Stimulated activated CD4-positive, alpha-beta T cell treated with anti-CD3 and anti-CD28 coated beads, Interleukin-2, amount 100 ng/mL, for 48 hours (primary cell): ENCODE data around the gene MZB1.
A peak's percentile ranks its signal among the peaks of the same experiment; 100 is the strongest.

Source experiments
- DNase-seq, 2 donors: peaks; one replicate each; pipeline ENCODE4 v3.0.0-alpha.2; 2020

MZB1 gene

GRCh38 chr5:139389701-139390638, at the start of gene MZB1:
Gene MZB1 (minus strand): TSS chr5:139389913. CDS start chr5:139389856, 57 bp downstream.
- peak; percentile 39 to 47 for DNase-seq

GRCh38 chr5:139439013-139439903, 49.5 kb upstream of the MZB1 start, which contains the start of gene DNAJC18:
Gene DNAJC18 (minus strand): TSS chr5:139439525. CDS start chr5:139439445, 80 bp downstream.
- peak; percentile 85 to 86 for DNase-seq

- no peak for DNase-seq
Observed at GRCh38 chr5:139438707-139439012, 48.9 kb upstream of the MZB1 start.

- no peak for DNase-seq
Observed at GRCh38 chr5:139435676-139436075, 46.0 kb upstream of the MZB1 start.

GRCh38 chr5:139431706-139432105, 42.0 kb upstream of the MZB1 start:
- no peak for DNase-seq

- no peak for DNase-seq
Observed at GRCh38 chr5:139430015-139430414, 40.3 kb upstream of the MZB1 start.

GRCh38 chr5:139426203-139426885, 36.6 kb upstream of the MZB1 start:
- no peak for DNase-seq

GRCh38 chr5:139425497-139425896, 35.8 kb upstream of the MZB1 start:
- DNase-seq, result no peak

- DNase-seq, result peak in 1 of 2 donors; percentile 50
Observed at GRCh38 chr5:139422307-139422893, 32.7 kb upstream of the MZB1 start.

- no peak for DNase-seq
Observed at GRCh38 chr5:139419226-139420192, 29.8 kb upstream of the MZB1 start.

- no peak for DNase-seq
Observed at GRCh38 chr5:139418793-139419192, 29.1 kb upstream of the MZB1 start.

GRCh38 chr5:139417214-139417613, 27.5 kb upstream of the MZB1 start:
- no peak for DNase-seq

GRCh38 chr5:139416651-139417050, 26.9 kb upstream of the MZB1 start:
- DNase-seq, result no peak

GRCh38 chr5:139415869-139416268, 26.2 kb upstream of the MZB1 start:
- no peak for DNase-seq

GRCh38 chr5:139415221-139415861, 25.6 kb upstream of the MZB1 start:
- no peak for DNase-seq

- DNase-seq, result no peak
Observed at GRCh38 chr5:139414581-139415130, 24.9 kb upstream of the MZB1 start.

GRCh38 chr5:139413963-139414362, 24.2 kb upstream of the MZB1 start:
- DNase-seq, result no peak

- DNase-seq, result no peak
Observed at GRCh38 chr5:139413153-139413552, 23.4 kb upstream of the MZB1 start.

GRCh38 chr5:139410993-139411828, 21.5 kb upstream of the MZB1 start:
- DNase-seq, result no peak
